ENCODE results near the gene LRRC39.
"Not testable (repeated sequence)": the region's sequence is repeated elsewhere in the genome, so short reads cannot be mapped to it uniquely, and the experiment has no call there.

The LRRC39 gene

DNA sequence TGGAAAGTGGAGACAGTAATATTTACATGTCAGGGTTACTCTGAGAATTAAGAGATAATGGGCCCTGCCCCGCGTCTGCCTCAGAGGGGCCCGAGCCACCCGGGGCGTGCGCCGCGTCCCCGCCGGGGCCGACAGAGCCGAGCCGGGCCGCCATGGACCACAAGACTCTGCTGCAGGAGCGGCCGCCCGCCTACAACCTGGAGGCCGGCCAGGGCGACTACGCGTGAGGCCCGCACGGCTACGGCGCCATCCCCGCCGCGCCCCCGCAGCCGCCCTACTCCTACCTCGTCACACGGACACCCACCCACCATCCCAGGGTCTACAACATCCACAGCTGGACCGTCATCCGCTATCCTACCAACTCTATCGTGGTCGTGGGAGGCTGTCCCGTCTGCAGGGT is 35.1 kb upstream of the LRRC39 start:
- POLR2A ChIA-PET, result no interaction called here
- no peak for DNase-seq (ENCODE audit: extremely low spot score)
- CTCF ChIA-PET, result no interaction called here
- TF ChIP-seq, protein P1, sequence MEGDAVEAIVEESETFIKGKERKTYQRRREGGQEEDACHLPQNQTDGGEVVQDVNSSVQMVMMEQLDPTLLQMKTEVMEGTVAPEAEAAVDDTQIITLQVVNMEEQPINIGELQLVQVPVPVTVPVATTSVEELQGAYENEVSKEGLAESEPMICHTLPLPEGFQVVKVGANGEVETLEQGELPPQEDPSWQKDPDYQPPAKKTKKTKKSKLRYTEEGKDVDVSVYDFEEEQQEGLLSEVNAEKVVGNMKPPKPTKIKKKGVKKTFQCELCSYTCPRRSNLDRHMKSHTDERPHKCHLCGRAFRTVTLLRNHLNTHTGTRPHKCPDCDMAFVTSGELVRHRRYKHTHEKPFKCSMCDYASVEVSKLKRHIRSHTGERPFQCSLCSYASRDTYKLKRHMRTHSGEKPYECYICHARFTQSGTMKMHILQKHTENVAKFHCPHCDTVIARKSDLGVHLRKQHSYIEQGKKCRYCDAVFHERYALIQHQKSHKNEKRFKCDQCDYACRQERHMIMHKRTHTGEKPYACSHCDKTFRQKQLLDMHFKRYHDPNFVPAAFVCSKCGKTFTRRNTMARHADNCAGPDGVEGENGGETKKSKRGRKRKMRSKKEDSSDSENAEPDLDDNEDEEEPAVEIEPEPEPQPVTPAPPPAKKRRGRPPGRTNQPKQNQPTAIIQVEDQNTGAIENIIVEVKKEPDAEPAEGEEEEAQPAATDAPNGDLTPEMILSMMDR (IDR thresholded peaks at IDR 0.05; ENCODE audit: control extremely low read depth, extremely low read depth, low read depth, missing control alignments), result no peak

DNA sequence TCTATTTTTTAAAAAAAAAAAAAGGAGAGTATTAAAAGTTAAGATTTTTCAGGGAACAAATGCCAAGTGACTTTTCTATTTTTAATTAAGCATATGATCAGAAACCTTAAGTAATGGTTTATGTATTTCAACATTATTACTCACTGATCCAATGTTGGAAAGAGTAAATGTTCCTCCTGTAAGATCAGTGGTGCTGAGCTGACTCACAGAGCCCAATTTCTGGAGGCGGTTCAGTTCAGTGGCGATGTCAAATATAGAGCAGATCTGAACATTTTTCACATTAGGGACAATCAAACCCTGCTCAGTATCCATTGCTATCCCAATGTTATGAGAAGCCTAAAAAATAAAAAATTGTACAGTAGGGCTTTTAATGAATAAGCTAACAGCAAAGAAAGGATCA is 28.2 kb upstream of the LRRC39 start:
- DNase-seq (ENCODE audit: extremely low spot score), result no peak
- TF ChIP-seq, protein P1 (IDR thresholded peaks at IDR 0.05; ENCODE audit: control extremely low read depth, extremely low read depth, low read depth, missing control alignments), result no peak
- ChIA-PET CTCF (no interaction called here), POLR2A (no interaction called here)

DNA sequence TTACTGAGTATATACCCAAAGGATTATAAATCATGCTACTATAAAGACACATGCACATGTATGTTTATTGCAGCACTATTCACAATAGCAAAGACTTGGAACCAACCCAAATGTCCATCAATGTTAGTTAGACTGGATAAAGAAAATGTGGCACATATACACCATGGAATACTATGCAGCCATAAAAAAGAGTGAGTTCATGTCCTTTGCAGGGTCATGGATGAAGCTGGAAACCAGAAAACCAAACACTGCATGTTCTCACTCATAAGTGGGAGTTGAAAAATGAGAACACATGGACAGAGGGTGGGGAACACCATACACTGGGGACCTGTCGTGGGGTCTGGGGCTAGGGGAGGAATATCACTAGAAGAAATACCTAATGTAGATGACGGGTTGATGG is 27.5 kb upstream of the LRRC39 start:
- DNase-seq (ENCODE audit: extremely low spot score); POLR2A ChIA-PET: not testable (repeated sequence)
- CTCF ChIA-PET, result interaction anchor here (1.4 kb wide), 1 partner anchor 98 kb away, joined by 3 read pairs; no protein-coding TSS in a partner anchor

DNA sequence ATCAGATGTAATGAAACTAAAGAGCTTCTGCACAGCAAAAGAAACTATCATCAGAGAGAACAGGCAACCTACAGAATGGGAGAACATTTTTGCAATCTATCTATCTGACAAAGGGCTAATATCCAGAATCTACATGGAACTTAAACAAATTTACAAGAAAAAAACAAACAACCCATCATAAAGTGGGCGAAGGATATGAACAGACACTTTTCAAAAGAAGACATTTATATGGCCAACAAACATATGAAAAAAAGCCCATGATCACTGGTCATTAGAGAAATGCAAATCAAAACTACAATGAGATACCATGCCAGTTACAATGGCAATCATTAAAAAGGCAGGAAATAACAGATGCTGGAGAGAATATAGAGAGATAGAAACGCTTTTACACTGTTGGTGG is 27.0 kb upstream of the LRRC39 start:
- DNase-seq (ENCODE audit: extremely low spot score); POLR2A ChIA-PET: not testable (repeated sequence)
- CTCF ChIA-PET, result interaction anchor here (1.4 kb wide), 1 partner anchor 98 kb away, joined by 3 read pairs; no protein-coding TSS in a partner anchor

DNA sequence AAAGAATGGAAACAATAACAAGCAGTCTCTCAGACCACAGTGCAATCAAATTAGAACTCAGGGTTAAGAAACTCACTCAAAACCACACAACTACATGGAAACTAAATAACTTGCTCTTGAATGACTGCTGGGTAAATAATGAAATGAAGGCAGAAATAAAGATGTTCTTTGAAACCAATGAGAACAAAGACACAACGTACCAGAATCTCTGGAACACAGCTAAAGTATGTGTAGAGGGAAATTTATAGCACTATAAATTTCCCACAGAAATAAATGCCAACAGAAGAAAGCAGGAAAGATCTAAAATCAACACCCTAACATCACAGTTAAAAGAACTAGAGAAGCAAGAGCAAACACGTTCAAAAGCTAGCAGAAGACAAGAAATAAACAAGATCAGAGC is 24.6 kb upstream of the LRRC39 start:
- CTCF ChIA-PET; POLR2A ChIA-PET; DNase-seq (ENCODE audit: extremely low spot score): not testable (repeated sequence)

DNA sequence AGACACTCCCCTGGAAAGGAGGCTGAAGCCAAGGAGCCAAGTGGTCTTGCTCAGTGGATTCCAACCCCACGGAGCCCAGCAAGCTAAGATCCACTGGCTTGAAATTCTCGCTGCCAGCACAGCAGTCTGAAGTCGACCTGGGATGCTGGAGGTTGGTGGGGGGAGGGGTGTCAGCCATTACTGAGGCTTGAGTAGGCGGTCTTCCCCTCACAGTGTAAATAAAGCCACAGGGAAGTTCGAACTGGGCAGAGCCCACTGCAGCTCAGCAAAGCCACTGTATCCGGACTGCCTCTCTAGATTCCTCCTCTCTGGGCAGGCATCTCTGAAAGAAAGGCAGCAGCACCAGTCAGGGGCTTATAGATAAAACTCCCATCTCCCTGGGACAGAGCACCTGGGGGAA is 22.0 kb upstream of the LRRC39 start:
- CTCF ChIA-PET, result interaction anchor here (0.9 to 1.0 kb wide), 2 partner anchors 9 to 12 kb away, joined by 3 read pairs; no protein-coding TSS in a partner anchor
- POLR2A ChIA-PET; DNase-seq (ENCODE audit: extremely low spot score): not testable (repeated sequence)

DNA sequence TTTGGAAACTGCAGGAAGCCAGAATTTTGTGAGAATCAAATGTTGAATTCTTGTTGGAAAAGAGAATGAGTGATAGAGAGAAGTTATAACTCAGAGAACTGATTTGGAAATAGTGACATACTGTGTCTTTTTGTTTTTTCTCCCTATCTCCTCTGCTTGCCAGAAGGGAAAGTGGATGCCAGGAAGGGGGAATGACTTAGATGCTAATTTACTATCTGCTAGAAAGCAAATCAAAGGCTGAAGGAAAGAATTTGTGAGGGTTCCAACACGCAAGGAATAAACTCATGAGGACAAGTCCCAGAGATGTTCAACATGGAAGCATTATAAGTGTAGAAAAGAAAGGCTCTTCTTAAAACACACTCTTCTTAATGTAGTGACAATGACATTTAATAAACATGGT is 20.5 kb upstream of the LRRC39 start:
- CTCF ChIA-PET, result interaction anchor here (0.9 kb wide), 1 partner anchor 23 kb away, joined by 3 read pairs; no protein-coding TSS in a partner anchor
- POLR2A ChIA-PET, result no interaction called here
- DNase-seq (ENCODE audit: extremely low spot score), result no peak
- TF ChIP-seq, protein P1 (IDR thresholded peaks at IDR 0.05; ENCODE audit: control extremely low read depth, extremely low read depth, low read depth, missing control alignments), result no peak

DNA sequence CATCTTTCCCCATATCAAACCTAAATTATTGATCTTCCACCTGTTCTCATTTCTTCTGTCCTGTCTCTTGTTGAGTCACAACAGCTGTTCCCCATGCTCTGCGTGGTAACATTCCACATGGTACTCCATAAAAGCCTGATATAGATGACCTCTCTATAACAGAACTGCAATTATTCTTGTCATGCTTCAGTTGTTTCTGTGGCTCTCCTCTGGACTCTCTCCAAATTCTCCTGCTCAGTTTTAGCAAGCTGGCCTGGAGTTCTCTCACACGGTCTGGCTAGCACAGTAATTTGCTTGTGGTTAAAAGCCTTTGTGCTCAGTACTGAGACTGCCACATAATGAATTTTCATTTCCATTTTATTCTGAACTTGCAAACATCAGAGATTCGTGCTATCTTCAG is 10.6 kb upstream of the LRRC39 start:
- ChIA-PET POLR2A (no interaction called here), CTCF (interaction anchor here (1.0 kb wide), 1 partner anchor 13 kb away, joined by 3 read pairs; no protein-coding TSS in a partner anchor)

DNA sequence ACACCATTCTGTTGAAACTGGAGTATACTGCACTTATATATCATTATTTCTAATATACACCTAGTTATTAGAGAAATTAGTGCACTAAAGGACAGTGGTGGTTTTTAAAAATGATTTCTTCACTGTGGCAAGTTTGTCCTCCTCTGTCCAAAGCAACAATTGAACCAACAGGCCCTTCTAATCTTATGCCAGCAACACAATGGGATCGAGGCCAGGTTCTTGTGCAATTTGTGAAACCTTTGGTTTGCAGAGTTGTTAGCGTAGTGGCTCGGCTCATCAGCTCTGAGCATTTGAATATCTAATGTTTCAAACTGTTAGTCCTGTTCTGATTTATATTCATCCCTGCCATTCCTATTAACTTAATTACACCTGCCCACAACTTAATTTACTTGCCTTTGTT is 9.9 kb upstream of the LRRC39 start:
- ChIA-PET POLR2A (no interaction called here), CTCF (interaction anchor here (0.8 to 1.0 kb wide), 2 partner anchors 13 kb away, joined by 3 read pairs; no protein-coding TSS in a partner anchor)
- DNase-seq (ENCODE audit: extremely low spot score), result no peak
- TF ChIP-seq, protein P1 (IDR thresholded peaks at IDR 0.05; ENCODE audit: control extremely low read depth, extremely low read depth, low read depth, missing control alignments), result no peak

More for the DNA sequence above, 10.6 kb upstream of the LRRC39 start:
- TF ChIP-seq, protein P1 (IDR thresholded peaks at IDR 0.05; ENCODE audit: control extremely low read depth, extremely low read depth, low read depth, missing control alignments), result no peak
- DNase-seq (ENCODE audit: extremely low spot score), result peak; percentile 16

Data from GM10248 (cell line).